GM23338 (cell line): ENCODE measurements around the gene INHA. TPM values are rescaled to one million over a fixed set of nuclear protein-coding genes. Genes with fewer than 3 reads are reported as not detected.

Experiments
- ATAC-seq: fragments of 200-7000 bp; cut with Tn5 transposase; 3 replicates; pipeline ENCODE4 v1.9.1; 2020
- DNase-seq: peaks from one replicate; pipeline ENCODE4 v3.0.0-alpha.2; 2015; ENCODE audit warnings: low spot score
- H2AFZ ChIP-seq: fragments of 200-600 bp; sonication (generic); 2 replicates; pipeline ENCODE4 v1.8.0; 2016; ENCODE audit warnings: antibody characterized with exemption, mild to moderate bottlenecking, moderate library complexity
- H3F3A ChIP-seq: fragments of 200-600 bp; sonication (generic); replicated peaks from 2 replicates; pipeline ENCODE4 v1.8.0; 2017; ENCODE audit warnings: antibody characterized with exemption, mixed run types, low read depth
- H3K27ac ChIP-seq: fragments of 200-600 bp; sonication (generic); 2 replicates; pipeline ENCODE4 v1.6.1; 2016; ENCODE audit warnings: low read depth
- H3K27me3 ChIP-seq: fragments of 200-600 bp; sonication (generic); 2 replicates; pipeline ENCODE4 v1.8.0; 2016; ENCODE audit warnings: mild to moderate bottlenecking, mixed run types, moderate library complexity; ENCODE audit not compliant: insufficient read depth
- H3K36me3 ChIP-seq: fragments of 200-600 bp; sonication (generic); 2 replicates; pipeline ENCODE4 v1.8.0; 2016; ENCODE audit warnings: mild to moderate bottlenecking; ENCODE audit not compliant: insufficient read depth
- H3K4me1 ChIP-seq: fragments of 200-600 bp; sonication (generic); 2 replicates; pipeline ENCODE4 v1.8.0; 2016; ENCODE audit warnings: mild to moderate bottlenecking, moderate library complexity; ENCODE audit not compliant: insufficient read depth
- H3K4me2 ChIP-seq: fragments of 200-600 bp; sonication (generic); 2 replicates; pipeline ENCODE4 v1.7.1; 2017; ENCODE audit warnings: mixed run types
- H3K4me3 ChIP-seq: fragments of 200-600 bp; sonication (generic); 2 replicates; pipeline ENCODE4 v1.6.1; 2016; ENCODE audit warnings: mixed run types
- H3K79me2 ChIP-seq: fragments of 200-600 bp; sonication (generic); replicated peaks from 2 replicates; pipeline ENCODE4 v1.8.0; 2017; ENCODE audit warnings: mild to moderate bottlenecking; ENCODE audit not compliant: insufficient read depth
- H3K9me2 ChIP-seq: fragments of 200-600 bp; sonication (generic); 2 replicates; pipeline ENCODE4 v1.8.0; 2017; ENCODE audit not compliant: insufficient read depth
- H4K20me1 ChIP-seq: fragments of 200-600 bp; sonication (generic); replicated peaks from 2 replicates; pipeline ENCODE4 v1.8.0; 2017; ENCODE audit warnings: mild to moderate bottlenecking; ENCODE audit not compliant: insufficient read depth
- H3K27ac Mint-ChIP-seq: 2 replicates; pipeline ENCODE4 v1.8.0; 2020; ENCODE audit warnings: inconsistent platforms, mild to moderate bottlenecking, moderate library complexity, mixed read lengths
- H3K27me3 Mint-ChIP-seq: 3 replicates; pipeline ENCODE4 v1.8.0; 2022; ENCODE audit warnings: low read depth, mild to moderate bottlenecking, moderate library complexity, mixed read lengths, inconsistent platforms; ENCODE audit not compliant: insufficient read depth, poor library complexity
- H3K36me3 Mint-ChIP-seq: 3 replicates; pipeline ENCODE4 v1.8.0; 2021; ENCODE audit warnings: low read depth, mild to moderate bottlenecking, inconsistent platforms, moderate library complexity, mixed read lengths
- H3K4me1 Mint-ChIP-seq: 3 replicates; pipeline ENCODE4 v1.8.0; 2020; ENCODE audit warnings: mild to moderate bottlenecking, inconsistent platforms, mixed read lengths
- H3K4me3 Mint-ChIP-seq: 3 replicates; pipeline ENCODE4 v1.8.0; 2021; ENCODE audit warnings: moderate library complexity, mild to moderate bottlenecking, inconsistent platforms, mixed read lengths
- H3K9me3 Mint-ChIP-seq: 3 replicates; pipeline ENCODE4 v1.8.0; 2020; ENCODE audit warnings: moderate library complexity, mild to moderate bottlenecking, inconsistent platforms, mixed read lengths
- CTCF ChIP-seq, 2 experiments: fragments of 200-600 bp in 1 of 2; sonication (generic) in 1 of 2; conservative IDR thresholded peaks; 2 replicates each; pipeline versions ENCODE4 v1.5.1 to v1.6.1; 2016 to 2017; ENCODE audit warnings: antibody characterized with exemption in 2 of 2, low read depth in 2 of 2, mild to moderate bottlenecking in 2 of 2, moderate library complexity in 1 of 2
- ETS1 ChIP-seq: IDR thresholded peaks from 2 replicates; pipeline ENCODE4 v1.6.1; 2016; ENCODE audit warnings: antibody characterized with exemption
- POLR2AphosphoS5 ChIP-seq: IDR thresholded peaks from 2 replicates; pipeline ENCODE4 v1.6.1; 2016; ENCODE audit warnings: antibody characterized with exemption, low read depth
- REST ChIP-seq: IDR thresholded peaks from one replicate; pipeline ENCODE4 v1.6.1; 2018; ENCODE audit warnings: antibody characterized with exemption; ENCODE audit not compliant: unreplicated experiment
- STAT1 ChIP-seq: IDR thresholded peaks from one replicate; pipeline ENCODE4 v1.6.1; 2016; ENCODE audit warnings: antibody characterized with exemption; ENCODE audit not compliant: unreplicated experiment
- ZNF114 ChIP-seq: fragments of 250-450 bp; sonication (Bioruptor Pico); IDR thresholded peaks from 2 replicates; pipeline ENCODE4 v1.5.0; 2020; ENCODE audit warnings: mild to moderate bottlenecking, moderate library complexity
- ZNF331 ChIP-seq: fragments of 250-450 bp; sonication (Bioruptor Pico); IDR thresholded peaks from 2 replicates; pipeline ENCODE4 v1.5.0; 2020; ENCODE audit warnings: low read depth, mild to moderate bottlenecking, moderate library complexity
- ZNF462 ChIP-seq: fragments of 250-450 bp; sonication (Bioruptor Pico); IDR thresholded peaks from 2 replicates; pipeline ENCODE4 v1.5.0; 2020; ENCODE audit warnings: mild to moderate bottlenecking, moderate library complexity
- polyA plus RNA-seq: library from polyadenylated mRNA; unstranded; fragments of >200 nt; fragmentation: Nextera tagmentation; extraction: Ambion mirVana; gene quantifications from 2 replicates; pipeline ENCODE4 v1.2.1, GENCODE V29; 2016
- total RNA-seq: library from RNA; depleted of rRNA; stranded (reverse); fragments of >200 nt; shearing (Covaris generic); gene quantifications from 2 replicates; pipeline ENCODE4 v1.2.3, GENCODE V29; 2014

The INHA gene
- total and polyA plus RNA-seq, 2 experiments from 2014 or later = 1.5 to 1.6 TPM

- no peaks in the 10 kb centered on the region for H3K79me2 ChIP-seq
- Mint-ChIP-seq H3K9me3 (no peaks in the 10 kb centered on the region), H3K4me1 (peaks cover 16% of the 10 kb centered on the region), H3K27me3 (peaks cover 37% of the 10 kb centered on the region), H3K27ac (no peak overlapping the region), H3K36me3 (peaks cover 9% of the 10 kb centered on the region; the same call in 1 of the 3 replicates), H3K4me3 (0 out of 3 replicates have a peak overlapping the region, but pooled peaks have one; percentile 63)
- H3K4me1 ChIP-seq = peaks cover 11% of the 10 kb centered on the region
- no peak overlapping the region for H3K4me2 ChIP-seq
- H3K27ac ChIP-seq = no peak overlapping the region
- H3F3A ChIP-seq = peaks cover 4% of the 10 kb centered on the region; the same call in 1 of the 2 replicates
- H3K9me2 ChIP-seq = no peaks in the 10 kb centered on the region
- ATAC-seq (no peak), DNase-seq (no peak)
- H4K20me1 ChIP-seq = no peaks in the 10 kb centered on the region
- no peaks in the 10 kb centered on the region; the same call in 1 of the 2 replicates for H3K36me3 ChIP-seq
- no peak for TF ChIP-seq ETS1
- 0 out of 2 replicates have a peak, but pooled peaks have one; percentile 10 for TF ChIP-seq POLR2AphosphoS5
- H3K27me3 ChIP-seq = peaks cover 17% of the 10 kb centered on the region
- no peak overlapping the region for H3K4me3 ChIP-seq
- H2AFZ ChIP-seq = no peak overlapping the region
These were observed 17.8 kb upstream of the INHA start for GRCh38 chr2:219554350-219554749.

GRCh38 chr2:219555956-219556355 is 16.2 kb upstream of the INHA start:
- no peak overlapping the region for H3K4me3 Mint-ChIP-seq
- no peaks in the 10 kb centered on the region for H3K9me2 ChIP-seq
- DNase-seq = no peak
- no peaks in the 10 kb centered on the region for H3K9me3 Mint-ChIP-seq
- H4K20me1 ChIP-seq = no peaks in the 10 kb centered on the region
- no peak for ATAC-seq
- H3K27ac ChIP-seq = no peak overlapping the region
- no peak overlapping the region for H3K4me2 ChIP-seq
- H3K4me3 ChIP-seq = no peak overlapping the region
- peaks cover 32% of the 10 kb centered on the region for H3K27me3 Mint-ChIP-seq
- no peak overlapping the region for H2AFZ ChIP-seq
- peaks cover 10% of the 10 kb centered on the region; the same call in 1 of the 2 replicates for H3F3A ChIP-seq
- H3K4me1 ChIP-seq = peaks cover 22% of the 10 kb centered on the region
- no peaks in the 10 kb centered on the region for H3K79me2 ChIP-seq
- no peaks in the 10 kb centered on the region; the same call in 1 of the 2 replicates for H3K36me3 ChIP-seq
- H3K4me1 Mint-ChIP-seq = peaks cover 26% of the 10 kb centered on the region
- peaks cover 17% of the 10 kb centered on the region for H3K27me3 ChIP-seq
- H3K36me3 Mint-ChIP-seq = peaks cover 13% of the 10 kb centered on the region; the same call in 2 of the 3 replicates
- H3K27ac Mint-ChIP-seq = no peak overlapping the region
- TF ChIP-seq POLR2AphosphoS5 = no peak
- TF ChIP-seq STAT1 = no peak
- TF ChIP-seq ZNF462 = no peak
- no peak for TF ChIP-seq ZNF331
- no peak for TF ChIP-seq REST
- no peak for TF ChIP-seq ZNF114 (CRISPR knock-in tag)
- TF ChIP-seq CTCF (conservative IDR thresholded peaks at IDR 0.05; ENCODE audit: low read depth in 2 of 2) = no peak
